DND-41 (cell line): ENCODE results near the gene PRR35.

Experiments
- ATAC-seq: fragments of 200-7000 bp; cut with Tn5 transposase; 3 replicates; pipeline ENCODE4 v1.9.1; 2021; ENCODE audit warnings: low read depth; ENCODE audit not compliant: insufficient read depth
- DNase-seq: peaks from one replicate; pipeline ENCODE4 v3.0.0-alpha.2; 2020
- H2AFZ ChIP-seq: 2 replicates; pipeline ENCODE4 v1.6.0; 2012; ENCODE audit warnings: low read depth, low read length
- H3K27ac ChIP-seq: 2 replicates; pipeline ENCODE4 v1.5.1; 2012; ENCODE audit warnings: low read length, inconsistent platforms
- H3K27me3 ChIP-seq: fragments of 200-600 bp; sonication (generic); 2 replicates; pipeline ENCODE4 v1.6.0; 2012; ENCODE audit warnings: low read length, mild to moderate bottlenecking, inconsistent platforms; ENCODE audit not compliant: insufficient read depth, poor library complexity
- H3K36me3 ChIP-seq: 2 replicates; pipeline ENCODE4 v1.5.1; 2012; ENCODE audit warnings: low read length, inconsistent platforms; ENCODE audit not compliant: insufficient read depth
- H3K4me1 ChIP-seq: 2 replicates; pipeline ENCODE4 v1.5.1; 2012; ENCODE audit warnings: mild to moderate bottlenecking, low read length; ENCODE audit not compliant: insufficient read depth
- H3K4me2 ChIP-seq: 2 replicates; pipeline ENCODE4 v1.6.0; 2012; ENCODE audit warnings: mild to moderate bottlenecking, moderate library complexity, low read length, inconsistent platforms; ENCODE audit not compliant: insufficient read depth
- H3K4me3 ChIP-seq, 2 experiments: fragments of 200-600 bp in 1 of 2; shearing (Covaris generic) in 1 of 2; 2 replicates each; pipeline ENCODE4 v1.5.1; 2012 to 2016; ENCODE audit warnings: inconsistent platforms in 2 of 2, low read length in 2 of 2, mild to moderate bottlenecking in 2 of 2, low read depth in 1 of 2, moderate library complexity in 1 of 2
- H3K79me2 ChIP-seq: 2 replicates; pipeline ENCODE4 v1.6.0; 2012; ENCODE audit warnings: low read length, inconsistent platforms; ENCODE audit not compliant: insufficient read depth
- H3K9ac ChIP-seq: 2 replicates; pipeline ENCODE4 v1.6.0; 2012; ENCODE audit warnings: low read depth, mild to moderate bottlenecking, inconsistent platforms, low read length, moderate library complexity
- H3K9me3 ChIP-seq: 2 replicates; pipeline ENCODE4 v1.5.1; 2012; ENCODE audit warnings: low read length, moderate library complexity, mild to moderate bottlenecking, inconsistent platforms; ENCODE audit not compliant: insufficient read depth, severe bottlenecking
- H4K20me1 ChIP-seq: 2 replicates; pipeline ENCODE4 v1.6.0; 2012; ENCODE audit warnings: low read length; ENCODE audit not compliant: insufficient read depth
- CTCF ChIP-seq: IDR thresholded peaks from 2 replicates; pipeline ENCODE4 v1.5.1; 2012; ENCODE audit warnings: borderline replicate concordance, low read length, moderate library complexity, mild to moderate bottlenecking; ENCODE audit not compliant: poor library complexity, severe bottlenecking; ENCODE audit errors: extremely low read depth
- EZH2 ChIP-seq: IDR thresholded peaks from 3 replicates; pipeline ENCODE4 v1.6.1; 2012; ENCODE audit warnings: borderline replicate concordance, low read depth, mild to moderate bottlenecking, moderate library complexity, low read length, inconsistent platforms; ENCODE audit not compliant: severe bottlenecking

PRR35 gene

GRCh38 chr16:515939-516226 lies 44.3 kb upstream of the PRR35 start:
- no peak overlapping the region for H3K4me2 ChIP-seq
- H3K79me2 ChIP-seq: no peaks in the 10 kb centered on the region
- H3K9me3 ChIP-seq: no peaks in the 10 kb centered on the region
- H3K4me3 ChIP-seq: no peak overlapping the region
- no peak overlapping the region for H2AFZ ChIP-seq
- no peak for ATAC-seq
- TF ChIP-seq CTCF: no peak
- no peak for TF ChIP-seq EZH2
- H3K9ac ChIP-seq: no peak overlapping the region
- H3K36me3 ChIP-seq: peaks cover 59% of the 10 kb centered on the region
- H3K27ac ChIP-seq: no peak overlapping the region
- DNase-seq: no peak
- H3K4me1 ChIP-seq: no peaks in the 10 kb centered on the region
- H3K27me3 ChIP-seq: no peaks in the 10 kb centered on the region
- H4K20me1 ChIP-seq: peaks cover 3% of the 10 kb centered on the region

DNA sequence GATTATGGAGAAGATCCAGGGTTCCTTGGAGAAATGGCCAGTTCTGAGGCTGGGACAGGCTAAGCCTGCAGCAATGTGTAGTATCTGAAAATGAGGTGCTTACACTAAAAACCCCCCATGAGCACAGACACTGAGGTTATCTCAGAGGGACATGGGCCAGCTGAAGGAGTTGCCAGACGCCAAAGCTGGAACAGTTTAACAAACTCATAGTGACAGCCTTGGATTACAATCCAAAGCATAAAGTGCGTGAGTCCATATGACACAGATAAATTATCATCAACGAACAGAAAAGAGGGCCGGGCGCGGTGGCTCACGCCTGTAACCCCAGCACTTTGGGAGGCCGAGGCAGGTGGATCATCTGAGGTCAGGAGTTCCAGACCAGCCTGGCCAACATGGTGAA lies 43.9 kb upstream of the PRR35 start:
- Histone ChIP-seq H3K36me3 (peaks cover 63% of the 10 kb centered on the region), H3K27ac (no peak overlapping the region), H2AFZ (no peak overlapping the region), H3K9me3 (no peaks in the 10 kb centered on the region), H3K4me1 (no peaks in the 10 kb centered on the region), H4K20me1 (peaks cover 3% of the 10 kb centered on the region), H3K9ac (no peak overlapping the region), H3K4me3 (no peak overlapping the region), H3K4me2 (no peak overlapping the region), H3K27me3 (no peaks in the 10 kb centered on the region), H3K79me2 (no peaks in the 10 kb centered on the region)
- no peak for DNase-seq
- ATAC-seq: no peak
- TF ChIP-seq EZH2 (no peak), CTCF (no peak)

GRCh38 chr16:518858-519257 lies 41.3 kb upstream of the PRR35 start:
- Histone ChIP-seq H3K9ac (no peak overlapping the region), H3K4me1 (no peaks in the 10 kb centered on the region), H3K9me3 (no peaks in the 10 kb centered on the region), H3K79me2 (no peaks in the 10 kb centered on the region), H3K36me3 (peaks cover 65% of the 10 kb centered on the region), H3K27me3 (no peaks in the 10 kb centered on the region), H3K4me2 (no peak overlapping the region), H3K4me3 (no peak overlapping the region), H2AFZ (no peak overlapping the region), H3K27ac (no peak overlapping the region), H4K20me1 (peaks cover 3% of the 10 kb centered on the region)
- TF ChIP-seq CTCF (no peak), EZH2 (no peak)
- DNase-seq: no peak
- ATAC-seq: no peak

DNA sequence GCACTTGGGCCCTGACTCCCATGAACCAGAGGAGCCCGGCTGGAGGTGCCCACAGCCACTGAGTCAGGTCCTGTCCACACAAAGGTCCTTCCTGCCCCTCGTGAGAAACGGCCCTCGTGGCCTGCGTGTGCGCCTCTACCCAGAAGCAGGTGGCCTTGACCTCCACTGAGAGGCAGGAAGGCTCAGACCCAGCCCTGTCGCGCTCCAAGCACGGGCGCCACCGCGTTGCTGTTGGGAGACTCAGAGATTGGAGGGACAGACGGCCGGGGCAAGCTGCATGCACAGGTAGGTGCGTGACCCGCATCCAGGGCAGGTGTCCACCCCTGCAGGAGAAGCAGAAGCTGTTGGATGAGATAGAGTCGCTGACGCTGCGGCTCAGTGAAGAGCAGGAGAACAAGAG lies 40.8 kb upstream of the PRR35 start:
- H3K4me1 ChIP-seq: no peaks in the 10 kb centered on the region
- H3K4me2 ChIP-seq: no peak overlapping the region
- H3K9me3 ChIP-seq: no peaks in the 10 kb centered on the region
- ATAC-seq: no peak
- H3K9ac ChIP-seq: no peak overlapping the region
- H3K79me2 ChIP-seq: no peaks in the 10 kb centered on the region
- no peak for TF ChIP-seq CTCF
- no peak for TF ChIP-seq EZH2
- H2AFZ ChIP-seq: no peak overlapping the region
- H4K20me1 ChIP-seq: peaks cover 8% of the 10 kb centered on the region
- DNase-seq: no peak
- H3K27ac ChIP-seq: no peak overlapping the region
- H3K36me3 ChIP-seq: peaks cover 60% of the 10 kb centered on the region
- no peaks in the 10 kb centered on the region for H3K27me3 ChIP-seq
- H3K4me3 ChIP-seq: no peak overlapping the region
